ENCODE measurements around the gene INS.

Gene INS

GRCh38 chr11:2138431-2139122, 22.4 kb downstream of the INS start:
- no peaks in the 10 kb centered on the region for H3K4me1 ChIP-seq (ENCODE audit: insufficient read depth, low read length)
- no peak overlapping the region for H3K27ac ChIP-seq (ENCODE audit: low read length)
- no peaks in the 10 kb centered on the region for H3K79me2 ChIP-seq (ENCODE audit: insufficient read depth, low read length)
- no peak overlapping the region for H3K9ac ChIP-seq (ENCODE audit: low read depth, low read length)
- H3K27me3 ChIP-seq (ENCODE audit: insufficient read depth, low read length, poor library complexity) = peaks cover 9% of the 10 kb centered on the region
- TF ChIP-seq EZH2 (IDR thresholded peaks at IDR 0.05; ENCODE audit: borderline replicate concordance, low read depth, low read length, severe bottlenecking) = no peak
- no peak overlapping the region for H2AFZ ChIP-seq (ENCODE audit: low read depth, low read length)
- no peaks in the 10 kb centered on the region for H3K36me3 ChIP-seq (ENCODE audit: insufficient read depth, low read length)
- no peak for ATAC-seq (ENCODE audit: insufficient read depth, low read depth)
- no peak overlapping the region for H3K4me2 ChIP-seq (ENCODE audit: insufficient read depth, low read length)
- H3K9me3 ChIP-seq (ENCODE audit: insufficient read depth, low read length, severe bottlenecking) = no peaks in the 10 kb centered on the region
- DNase-seq = no peak
- H4K20me1 ChIP-seq (ENCODE audit: insufficient read depth, low read length) = no peaks in the 10 kb centered on the region
- no peak overlapping the region for H3K4me3 ChIP-seq (ENCODE audit: low read depth in 1 of 2, low read length in 2 of 2)

GRCh38 chr11:2138068-2138430, 23.0 kb downstream of the INS start:
- H3K4me3 ChIP-seq (ENCODE audit: low read depth in 1 of 2, low read length in 2 of 2) = no peak overlapping the region
- peaks cover 10% of the 10 kb centered on the region for H3K27me3 ChIP-seq (ENCODE audit: insufficient read depth, low read length, poor library complexity)
- H3K36me3 ChIP-seq (ENCODE audit: insufficient read depth, low read length) = no peaks in the 10 kb centered on the region
- no peak overlapping the region for H3K9ac ChIP-seq (ENCODE audit: low read depth, low read length)
- TF ChIP-seq CTCF (IDR thresholded peaks at IDR 0.05; ENCODE audit: borderline replicate concordance, extremely low read depth, low read length, poor library complexity, severe bottlenecking) (no peak), EZH2 (IDR thresholded peaks at IDR 0.05; ENCODE audit: borderline replicate concordance, low read depth, low read length, severe bottlenecking) (no peak)
- H3K9me3 ChIP-seq (ENCODE audit: insufficient read depth, low read length, severe bottlenecking) = no peaks in the 10 kb centered on the region
- no peak overlapping the region for H2AFZ ChIP-seq (ENCODE audit: low read depth, low read length)
- ATAC-seq (ENCODE audit: insufficient read depth, low read depth) (no peak), DNase-seq (no peak)
- H4K20me1 ChIP-seq (ENCODE audit: insufficient read depth, low read length) = no peaks in the 10 kb centered on the region; the same call in 1 of the 2 replicates
- no peaks in the 10 kb centered on the region for H3K4me1 ChIP-seq (ENCODE audit: insufficient read depth, low read length)
- H3K79me2 ChIP-seq (ENCODE audit: insufficient read depth, low read length) = no peaks in the 10 kb centered on the region
- H3K27ac ChIP-seq (ENCODE audit: low read length) = no peak overlapping the region
- H3K4me2 ChIP-seq (ENCODE audit: insufficient read depth, low read length) = no peak overlapping the region

GRCh38 chr11:2137202-2138067, 23.6 kb downstream of the INS start:
- Histone ChIP-seq H3K4me3 (ENCODE audit: low read depth in 1 of 2, low read length in 2 of 2) (no peak overlapping the region), H4K20me1 (ENCODE audit: insufficient read depth, low read length) (no peaks in the 10 kb centered on the region; the same call in 1 of the 2 replicates), H3K36me3 (ENCODE audit: insufficient read depth, low read length) (no peaks in the 10 kb centered on the region), H3K9me3 (ENCODE audit: insufficient read depth, low read length, severe bottlenecking) (no peaks in the 10 kb centered on the region), H3K9ac (ENCODE audit: low read depth, low read length) (no peak overlapping the region), H3K4me1 (ENCODE audit: insufficient read depth, low read length) (no peaks in the 10 kb centered on the region), H3K27ac (ENCODE audit: low read length) (no peak overlapping the region), H3K79me2 (ENCODE audit: insufficient read depth, low read length) (no peaks in the 10 kb centered on the region), H2AFZ (ENCODE audit: low read depth, low read length) (no peak overlapping the region), H3K27me3 (ENCODE audit: insufficient read depth, low read length, poor library complexity) (peaks cover 6% of the 10 kb centered on the region), H3K4me2 (ENCODE audit: insufficient read depth, low read length) (no peak overlapping the region)
- no peak for DNase-seq
- no peak for TF ChIP-seq CTCF (IDR thresholded peaks at IDR 0.05; ENCODE audit: borderline replicate concordance, extremely low read depth, low read length, poor library complexity, severe bottlenecking)
- TF ChIP-seq EZH2 (IDR thresholded peaks at IDR 0.05; ENCODE audit: borderline replicate concordance, low read depth, low read length, severe bottlenecking) = no peak
- ATAC-seq (ENCODE audit: insufficient read depth, low read depth) = no peak

- DNase-seq = no peak
- Histone ChIP-seq H2AFZ (ENCODE audit: low read depth, low read length) (no peak overlapping the region), H3K27ac (ENCODE audit: low read length) (no peak overlapping the region), H3K27me3 (ENCODE audit: insufficient read depth, low read length, poor library complexity) (peaks cover 6% of the 10 kb centered on the region), H3K4me2 (ENCODE audit: insufficient read depth, low read length) (no peak overlapping the region), H4K20me1 (ENCODE audit: insufficient read depth, low read length) (no peaks in the 10 kb centered on the region; the same call in 1 of the 2 replicates), H3K9ac (ENCODE audit: low read depth, low read length) (no peak overlapping the region), H3K4me1 (ENCODE audit: insufficient read depth, low read length) (no peaks in the 10 kb centered on the region), H3K79me2 (ENCODE audit: insufficient read depth, low read length) (no peaks in the 10 kb centered on the region), H3K36me3 (ENCODE audit: insufficient read depth, low read length) (no peaks in the 10 kb centered on the region), H3K9me3 (ENCODE audit: insufficient read depth, low read length, severe bottlenecking) (no peaks in the 10 kb centered on the region), H3K4me3 (ENCODE audit: low read depth in 1 of 2, low read length in 2 of 2) (no peak overlapping the region)
- no peak for TF ChIP-seq EZH2 (IDR thresholded peaks at IDR 0.05; ENCODE audit: borderline replicate concordance, low read depth, low read length, severe bottlenecking)
- TF ChIP-seq CTCF (IDR thresholded peaks at IDR 0.05; ENCODE audit: borderline replicate concordance, extremely low read depth, low read length, poor library complexity, severe bottlenecking) = no peak
- ATAC-seq (ENCODE audit: insufficient read depth, low read depth) = no peak
These were observed 24.1 kb downstream of the INS start for GRCh38 chr11:2136952-2137201.

Data from DND-41 (cell line).